ENCODE results near the gene LRRN3.

The LRRN3 gene

GRCh38 chr7:111090846-111091245, at the start of gene LRRN3:
Gene LRRN3 (plus strand): TSS chr7:111091127. CDS start chr7:111122773, 31,646 bp downstream.
- no peaks in the 10 kb centered on the region for H3K36me3 ChIP-seq (replicated peaks; ENCODE audit: low read depth, low read length)
- no peak within 1 kb of the TSS for H2AFZ ChIP-seq (ENCODE audit: low read depth, low read length)
- H3K4me2 ChIP-seq (ENCODE audit: low read length) = no peak within 1 kb of the TSS
- H3K9me3 ChIP-seq (ENCODE audit: insufficient read depth, low read length) = no peaks in the 10 kb centered on the region
- no peaks in the 10 kb centered on the region for H4K20me1 ChIP-seq (ENCODE audit: insufficient read depth, low read length)
- no peak within 1 kb of the TSS for H3K27ac ChIP-seq (ENCODE audit: low read length)
- no peak for TF ChIP-seq CTCF (IDR thresholded peaks at IDR 0.05; ENCODE audit: low read depth, low read length)
- no peak for TF ChIP-seq EZH2phosphoT487 (IDR thresholded peaks at IDR 0.05; ENCODE audit: low read depth)
- H3K4me3 ChIP-seq (ENCODE audit: low read length) = no peak within 1 kb of the TSS
- H3K4me1 ChIP-seq (ENCODE audit: low read length) = no peaks in the 10 kb centered on the region
- H3K27me3 ChIP-seq (ENCODE audit: low read depth, low read length) = 0 out of 2 replicates have a peak, but pooled peaks cover 13% of the 10 kb centered on the region
- H3K79me2 ChIP-seq (ENCODE audit: low read length) = no peaks in the 10 kb centered on the region
- no peak within 1 kb of the TSS for H3K9ac ChIP-seq (ENCODE audit: low read length)

GRCh38 chr7:111041577-111041976, 49.4 kb upstream of the LRRN3 start:
- Histone ChIP-seq H3K9ac (ENCODE audit: low read length) (no peak overlapping the region), H2AFZ (ENCODE audit: low read depth, low read length) (no peak overlapping the region), H3K4me2 (ENCODE audit: low read length) (no peak overlapping the region), H3K36me3 (replicated peaks; ENCODE audit: low read depth, low read length) (no peaks in the 10 kb centered on the region), H3K9me3 (ENCODE audit: insufficient read depth, low read length) (no peaks in the 10 kb centered on the region), H3K79me2 (ENCODE audit: low read length) (no peaks in the 10 kb centered on the region), H3K27ac (ENCODE audit: low read length) (no peak overlapping the region), H3K4me3 (ENCODE audit: low read length) (no peak overlapping the region), H4K20me1 (ENCODE audit: insufficient read depth, low read length) (no peaks in the 10 kb centered on the region), H3K4me1 (ENCODE audit: low read length) (no peaks in the 10 kb centered on the region), H3K27me3 (ENCODE audit: low read depth, low read length) (no peaks in the 10 kb centered on the region)
- TF ChIP-seq CTCF (IDR thresholded peaks at IDR 0.05; ENCODE audit: low read depth, low read length) (no peak), EZH2phosphoT487 (IDR thresholded peaks at IDR 0.05; ENCODE audit: low read depth) (no peak)

GRCh38 chr7:111042842-111043241, 48.1 kb upstream of the LRRN3 start:
- Histone ChIP-seq H2AFZ (ENCODE audit: low read depth, low read length) (no peak overlapping the region), H3K27ac (ENCODE audit: low read length) (no peak overlapping the region), H3K27me3 (ENCODE audit: low read depth, low read length) (no peaks in the 10 kb centered on the region), H3K9me3 (ENCODE audit: insufficient read depth, low read length) (no peaks in the 10 kb centered on the region), H4K20me1 (ENCODE audit: insufficient read depth, low read length) (no peaks in the 10 kb centered on the region), H3K4me3 (ENCODE audit: low read length) (no peak overlapping the region), H3K79me2 (ENCODE audit: low read length) (no peaks in the 10 kb centered on the region), H3K4me1 (ENCODE audit: low read length) (no peaks in the 10 kb centered on the region), H3K9ac (ENCODE audit: low read length) (no peak overlapping the region), H3K36me3 (replicated peaks; ENCODE audit: low read depth, low read length) (no peaks in the 10 kb centered on the region), H3K4me2 (ENCODE audit: low read length) (no peak overlapping the region)
- TF ChIP-seq EZH2phosphoT487 (IDR thresholded peaks at IDR 0.05; ENCODE audit: low read depth) (no peak), CTCF (IDR thresholded peaks at IDR 0.05; ENCODE audit: low read depth, low read length) (no peak)

- no peak overlapping the region for H3K4me2 ChIP-seq (ENCODE audit: low read length)
- no peak overlapping the region for H3K9ac ChIP-seq (ENCODE audit: low read length)
- H4K20me1 ChIP-seq (ENCODE audit: insufficient read depth, low read length) = no peaks in the 10 kb centered on the region
- TF ChIP-seq EZH2phosphoT487 (IDR thresholded peaks at IDR 0.05; ENCODE audit: low read depth) (no peak), CTCF (IDR thresholded peaks at IDR 0.05; ENCODE audit: low read depth, low read length) (no peak)
- no peaks in the 10 kb centered on the region for H3K4me1 ChIP-seq (ENCODE audit: low read length)
- H3K36me3 ChIP-seq (replicated peaks; ENCODE audit: low read depth, low read length) = no peaks in the 10 kb centered on the region
- H2AFZ ChIP-seq (ENCODE audit: low read depth, low read length) = no peak overlapping the region
- H3K27me3 ChIP-seq (ENCODE audit: low read depth, low read length) = no peaks in the 10 kb centered on the region
- H3K9me3 ChIP-seq (ENCODE audit: insufficient read depth, low read length) = no peaks in the 10 kb centered on the region
- no peaks in the 10 kb centered on the region for H3K79me2 ChIP-seq (ENCODE audit: low read length)
- H3K4me3 ChIP-seq (ENCODE audit: low read length) = no peak overlapping the region
- no peak overlapping the region for H3K27ac ChIP-seq (ENCODE audit: low read length)
These were observed 47.4 kb upstream of the LRRN3 start for GRCh38 chr7:111043561-111043960.
